Measurements from ENCODE around the gene KRT40.

- TF ChIP-seq, protein P1, sequence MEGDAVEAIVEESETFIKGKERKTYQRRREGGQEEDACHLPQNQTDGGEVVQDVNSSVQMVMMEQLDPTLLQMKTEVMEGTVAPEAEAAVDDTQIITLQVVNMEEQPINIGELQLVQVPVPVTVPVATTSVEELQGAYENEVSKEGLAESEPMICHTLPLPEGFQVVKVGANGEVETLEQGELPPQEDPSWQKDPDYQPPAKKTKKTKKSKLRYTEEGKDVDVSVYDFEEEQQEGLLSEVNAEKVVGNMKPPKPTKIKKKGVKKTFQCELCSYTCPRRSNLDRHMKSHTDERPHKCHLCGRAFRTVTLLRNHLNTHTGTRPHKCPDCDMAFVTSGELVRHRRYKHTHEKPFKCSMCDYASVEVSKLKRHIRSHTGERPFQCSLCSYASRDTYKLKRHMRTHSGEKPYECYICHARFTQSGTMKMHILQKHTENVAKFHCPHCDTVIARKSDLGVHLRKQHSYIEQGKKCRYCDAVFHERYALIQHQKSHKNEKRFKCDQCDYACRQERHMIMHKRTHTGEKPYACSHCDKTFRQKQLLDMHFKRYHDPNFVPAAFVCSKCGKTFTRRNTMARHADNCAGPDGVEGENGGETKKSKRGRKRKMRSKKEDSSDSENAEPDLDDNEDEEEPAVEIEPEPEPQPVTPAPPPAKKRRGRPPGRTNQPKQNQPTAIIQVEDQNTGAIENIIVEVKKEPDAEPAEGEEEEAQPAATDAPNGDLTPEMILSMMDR (IDR thresholded peaks at IDR 0.05; ENCODE audit: borderline replicate concordance, extremely low read depth, low read length, poor library complexity, severe bottlenecking), result no peak
- no peak for TF ChIP-seq EZH2 (IDR thresholded peaks at IDR 0.05; ENCODE audit: borderline replicate concordance, low read depth, low read length, severe bottlenecking)
Observed at GRCh38 chr17:41009936-41010335, 25.8 kb upstream of the KRT40 start.

Measured in DND-41 (cell line).